A673 (cell line): Measurements from ENCODE around the gene PPP2R5B.

Experiments
- CTCF ChIP-seq: fragments of 300-800, 200-600 bp; sonication (generic); conservative IDR thresholded peaks from 2 replicates; pipeline ENCODE4 v1.5.1; 2017; ENCODE audit warnings: low read depth, mild to moderate bottlenecking, antibody characterized with exemption, low read length, moderate library complexity, mixed read lengths
- EZH2 ChIP-seq: fragments of 200-600 bp; sonication (generic); IDR thresholded peaks from 2 replicates; pipeline ENCODE4 v1.6.1; 2017; ENCODE audit warnings: borderline replicate concordance, low read depth, mild to moderate bottlenecking, mixed read lengths, antibody characterized with exemption, low read length; ENCODE audit not compliant: poor library complexity, severe bottlenecking

GRCh38 chr11:64894070-64894811, 30.2 kb upstream of the PPP2R5B start:
- TF ChIP-seq CTCF (peak; percentile 93), EZH2 (no peak)
